Spleen (tissue), 11 donors: ENCODE results near the gene H6PD. TPM values are rescaled to one million over a fixed set of nuclear protein-coding genes. Genes with fewer than 3 reads are reported as not detected.

ENCODE experiments used
- DNase-seq: peaks from one replicate; pipeline ENCODE4 v3.0.0-alpha.2; 2020
- H3K27ac ChIP-seq, 8 donors: fragments of 200-600 bp; sonication (generic) in 7 of 8; 1 replicate in 4 of 8; 2 replicates in 4 of 8; pipeline versions ENCODE4 v1.5.0 to v1.8.0; 2016 to 2021; ENCODE audit warnings: inconsistent platforms in 4 of 8, mild to moderate bottlenecking in 4 of 8, moderate library complexity in 1 of 8
- H3K27me3 ChIP-seq, 7 donors: fragments of 200-600 bp; sonication (generic) in 6 of 7; replicated peaks in 1 of 7; 1 replicate in 4 of 7; 2 replicates in 3 of 7; pipeline versions ENCODE4 v1.5.0 to v1.8.0; 2016 to 2021; ENCODE audit warnings: inconsistent platforms in 3 of 7, mild to moderate bottlenecking in 1 of 7
- H3K36me3 ChIP-seq, 6 donors: fragments of 200-600 bp; sonication (generic) in 5 of 6; 1 replicate in 4 of 6; 2 replicates in 2 of 6; pipeline versions ENCODE4 v1.5.0 to v1.8.0; 2016 to 2021; ENCODE audit warnings: inconsistent platforms in 2 of 6
- H3K4me1 ChIP-seq, 6 donors: fragments of 200-600 bp; sonication (generic) in 5 of 6; 1 replicate in 3 of 6; 2 replicates in 3 of 6; pipeline versions ENCODE4 v1.5.0 to v1.8.0; 2016 to 2021; ENCODE audit warnings: inconsistent platforms in 3 of 6
- H3K4me3 ChIP-seq, 8 donors: fragments of 200-600 bp; sonication (generic) in 7 of 8; 1 replicate in 4 of 8; 2 replicates in 4 of 8; pipeline versions ENCODE4 v1.5.0 to v1.8.0; 2016 to 2021; ENCODE audit warnings: inconsistent platforms in 4 of 8, mild to moderate bottlenecking in 4 of 8, moderate library complexity in 2 of 8
- H3K9me3 ChIP-seq, 8 donors: fragments of 200-600 bp; sonication (generic) in 7 of 8; 1 replicate in 4 of 8; 2 replicates in 4 of 8; pipeline versions ENCODE4 v1.5.0 to v1.8.0; 2016 to 2021; ENCODE audit warnings: inconsistent platforms in 4 of 8
- CTCF ChIP-seq, 11 experiments: fragments of 200-600 bp in 7 of 11; fragments of 450-650 bp in 4 of 11; sonication (generic) in 4 of 11; IDR thresholded peaks in 8 of 11; conservative IDR thresholded peaks in 3 of 11; 1 replicate in 7 of 11; 2 replicates in 4 of 11; pipeline versions ENCODE4 v1.4.0 to v1.8.0; 2016 to 2021; ENCODE audit warnings: antibody characterized with exemption in 11 of 11, inconsistent platforms in 4 of 11, mild to moderate bottlenecking in 1 of 11
- POLR2A ChIP-seq, 3 donors: fragments of 450-650 bp; IDR thresholded peaks; one replicate each; pipeline ENCODE4 v1.5.1; 2017; ENCODE audit warnings: antibody characterized with exemption in 3 of 3, mild to moderate bottlenecking in 1 of 3
- POLR2AphosphoS5 ChIP-seq, 3 donors: sonication (generic); formaldehyde crosslinking; IDR thresholded peaks; one replicate each; pipeline ENCODE4 v1.5.1; 2017; ENCODE audit warnings: antibody characterized with exemption in 3 of 3
- WGBS, 5 donors: extraction: QIAGEN DNeasy Blood & Tissue Kit in 3 of 5; methylation state at CpG; one replicate each; pipeline versions ENCODE4 v1.1.5 to v1.1.7; 2013 to 2018; 5-methylcytosine and 5-hydroxymethylcytosine counted together
- intact Hi-C: fragments of 100-400 bp; cut with DNase I; formaldehyde crosslinking; loops from one replicate; pipeline ENCODE4 v1.15.0; 2023; ENCODE audit warnings: low total_unique reads
- polyA plus RNA-seq, 3 donors: library from polyadenylated mRNA; stranded (reverse); fragments of 200-250 nt; gene quantifications; one replicate each; pipeline ENCODE4 v1.2.1, GENCODE V29; 2013
- total RNA-seq, 7 donors: library from RNA; depleted of rRNA in 3 of 7; stranded (reverse); fragments of >200 nt in 3 of 7; fragmentation: NEBNext Ultra II Directional in 4 of 7; extraction: Animal tissue kit (Norgen Biotek cat#: 25700) in 4 of 7; gene quantifications; one replicate each; pipeline versions ENCODE4 v1.1.0 to v1.2.1, GENCODE V29; 2016 to 2021
- donor health status: healthy with polysubstance abuse.
- donor health status: DM: no; HTN: no; CAD: no; lungs with moderate emphysema.
- donor health status: DM: no; HTN: no; CAD: no.
- donor health status: Bipolar disorder and iron deficiency.
- donor health status: healthy.
- donor health status: DM: no; HTN: no; CAD: no.
- donor health status: DM: yes; HTN: yes; CAD: no.

H6PD gene
- total and polyA plus RNA-seq, 10 donors, result 4.5 to 55.3 (median 35.5) TPM

GRCh38 chr1:9224664-9225410 is 9.7 kb upstream of the H6PD start:
- intact Hi-C loops, result no loop called here
- DNase-seq, result no peak
- WGBS, 5 donors, result 82 to 91% (median 88%) methylated on average over 9 to 10 of the region's 10 CpGs
- TF ChIP-seq CTCF (IDR thresholded peaks at IDR 0.05 in 8 of 11, conservative IDR thresholded peaks at IDR 0.05 in 3 of 11), result no peak
- H3K4me1 ChIP-seq, result peaks cover 0 to 12% (median 0%) of the 10 kb centered on the region in 6 donors
- no peak overlapping the region for H3K27ac ChIP-seq
- H3K9me3 ChIP-seq, result no peaks in the 10 kb centered on the region
- H3K27me3 ChIP-seq, result peaks cover 0 to 20% (median 0%) of the 10 kb centered on the region in 7 donors
- no peak overlapping the region for H3K4me3 ChIP-seq
- H3K36me3 ChIP-seq, result no peaks in the 10 kb centered on the region

GRCh38 chr1:9225411-9225785 is 9.2 kb upstream of the H6PD start:
- 41 to 77% (median 61%) methylated on average over 5 of the region's 5 CpGs for WGBS, 5 donors
- no peak for TF ChIP-seq CTCF (IDR thresholded peaks at IDR 0.05 in 8 of 11, conservative IDR thresholded peaks at IDR 0.05 in 3 of 11)
- TF ChIP-seq POLR2A (IDR thresholded peaks at IDR 0.05), result no peak
- no peak for TF ChIP-seq POLR2AphosphoS5 (IDR thresholded peaks at IDR 0.05)
- peaks cover 0 to 15% (median 0%) of the 10 kb centered on the region in 6 donors for H3K4me1 ChIP-seq
- DNase-seq, result no peak
- peaks cover 0 to 20% (median 0%) of the 10 kb centered on the region in 7 donors for H3K27me3 ChIP-seq
- intact Hi-C loops, result no loop called here
- no peak overlapping the region for H3K4me3 ChIP-seq
- no peak overlapping the region for H3K27ac ChIP-seq
- no peaks in the 10 kb centered on the region for H3K36me3 ChIP-seq
- no peaks in the 10 kb centered on the region for H3K9me3 ChIP-seq

- Histone ChIP-seq H3K27ac (peak overlapping the region in 1 of 8 donors; percentile 24), H3K4me3 (no peak overlapping the region), H3K36me3 (no peaks in the 10 kb centered on the region), H3K4me1 (peaks cover under 1 to 42% (median 13%) of the 10 kb centered on the region in 6 donors), H3K9me3 (peaks cover 0 to 6% (median 0%) of the 10 kb centered on the region in 8 donors), H3K27me3 (peaks cover 0 to 20% (median 0%) of the 10 kb centered on the region in 7 donors)
- 37 to 75% (median 60%) methylated on average over 4 of the region's 4 CpGs for WGBS, 5 donors
- intact Hi-C loops, result no loop called here
- DNase-seq, result no peak
- TF ChIP-seq POLR2A (IDR thresholded peaks at IDR 0.05), result no peak
- no peak for TF ChIP-seq POLR2AphosphoS5 (IDR thresholded peaks at IDR 0.05)
- TF ChIP-seq CTCF (IDR thresholded peaks at IDR 0.05 in 8 of 11, conservative IDR thresholded peaks at IDR 0.05 in 3 of 11), result no peak
Observed at GRCh38 chr1:9228609-9229008, 6.0 kb upstream of the H6PD start.

- 82 to 92% (median 85%) methylated on average over 6 of the region's 6 CpGs for WGBS, 5 donors
- H3K27ac ChIP-seq, result no peak overlapping the region
- intact Hi-C loops, result no loop called here
- H3K36me3 ChIP-seq, result no peaks in the 10 kb centered on the region
- H3K4me1 ChIP-seq, result peaks cover 6 to 50% (median 20%) of the 10 kb centered on the region in 6 donors
- TF ChIP-seq CTCF (IDR thresholded peaks at IDR 0.05 in 8 of 11, conservative IDR thresholded peaks at IDR 0.05 in 3 of 11) (no peak), POLR2AphosphoS5 (IDR thresholded peaks at IDR 0.05) (no peak), POLR2A (IDR thresholded peaks at IDR 0.05) (no peak)
- DNase-seq, result no peak
- H3K27me3 ChIP-seq, result peaks cover 0 to 20% (median 0%) of the 10 kb centered on the region in 7 donors
- H3K4me3 ChIP-seq, result no peak overlapping the region
- H3K9me3 ChIP-seq, result peaks cover 0 to 6% (median 0%) of the 10 kb centered on the region in 8 donors
Observed at GRCh38 chr1:9229549-9229948, 5.0 kb upstream of the H6PD start.
